SU-DHL-6 (cell line): Measurements from ENCODE around the gene COL21A1.

ENCODE experiments used
- H2AFZ ChIP-seq: fragments of 200-600 bp; sonication (generic); 2 replicates; pipeline ENCODE4 v1.6.1; 2014; ENCODE audit warnings: low read depth, mild to moderate bottlenecking, moderate library complexity, mixed read lengths, antibody characterized with exemption, low read length; ENCODE audit not compliant: severe bottlenecking
- H3F3A ChIP-seq: fragments of 200-600 bp; shearing (Covaris generic); 2 replicates; pipeline ENCODE4 v1.6.0; 2016; ENCODE audit warnings: antibody characterized with exemption, mild to moderate bottlenecking; ENCODE audit not compliant: insufficient read depth
- H3K27ac ChIP-seq: fragments of 200-600 bp; sonication (generic); 2 replicates; pipeline ENCODE4 v1.5.1; 2016; ENCODE audit warnings: low read depth, mild to moderate bottlenecking, low read length, moderate library complexity, mixed read lengths
- H3K27me3 ChIP-seq: fragments of 200-600 bp; sonication (generic), shearing (Covaris generic); 2 replicates; pipeline ENCODE4 v1.6.0; 2014; ENCODE audit warnings: mild to moderate bottlenecking, low read length
- H3K36me3 ChIP-seq: fragments of 200-600 bp; sonication (generic); 2 replicates; pipeline ENCODE4 v1.6.1; 2014; ENCODE audit warnings: mild to moderate bottlenecking, low read length, mixed read lengths
- H3K4me2 ChIP-seq: fragments of 300-600, 200-600 bp; shearing (Covaris generic), sonication (generic); 2 replicates; pipeline ENCODE4 v1.6.0; 2014; ENCODE audit warnings: low read length, low read depth, mild to moderate bottlenecking; ENCODE audit not compliant: poor library complexity, severe bottlenecking
- H3K4me3 ChIP-seq: fragments of 200-600 bp; sonication (generic); 2 replicates; pipeline ENCODE4 v1.5.1; 2014; ENCODE audit warnings: antibody characterized with exemption, low read length, mild to moderate bottlenecking, mixed read lengths; ENCODE audit not compliant: insufficient read depth, poor library complexity, severe bottlenecking
- H3K79me2 ChIP-seq: fragments of 200-600 bp; sonication (generic); 2 replicates; pipeline ENCODE4 v1.6.1; 2014; ENCODE audit warnings: mild to moderate bottlenecking, low read length, moderate library complexity; ENCODE audit not compliant: insufficient read depth
- H3K9ac ChIP-seq: fragments of 200-600 bp; sonication (generic); 2 replicates; pipeline ENCODE4 v1.7.0; 2014; ENCODE audit warnings: mild to moderate bottlenecking, low read length
- H3K9me2 ChIP-seq: fragments of 200-600 bp; sonication (generic); replicated peaks from 2 replicates; pipeline ENCODE4 v1.6.1; 2014; ENCODE audit warnings: low read length; ENCODE audit not compliant: insufficient read depth
- H3K9me3 ChIP-seq: fragments of 200-600 bp; sonication (generic); 2 replicates; pipeline ENCODE4 v1.6.1; 2014; ENCODE audit warnings: low read length, mixed read lengths; ENCODE audit not compliant: insufficient read depth
- H4K20me1 ChIP-seq: fragments of 200-600 bp; sonication (generic); 2 replicates; pipeline ENCODE4 v1.6.1; 2014; ENCODE audit warnings: low read depth, mild to moderate bottlenecking, antibody characterized with exemption, low read length, moderate library complexity, mixed read lengths
- EZH2phosphoT487 ChIP-seq: fragments of 200-600 bp; sonication (generic), shearing (Covaris generic); conservative IDR thresholded peaks from 2 replicates; pipeline ENCODE4 v1.6.1; 2018; ENCODE audit warnings: mild to moderate bottlenecking, antibody characterized with exemption, low read length, moderate library complexity, mixed read lengths
- TF ChIP-seq, protein P1 (sequence below): fragments of 200-600 bp; sonication (generic); IDR thresholded peaks from one replicate; pipeline ENCODE4 v1.5.1; 2017; ENCODE audit warnings: antibody characterized with exemption, mild to moderate bottlenecking, low read length, moderate library complexity; ENCODE audit not compliant: insufficient read depth, poor library complexity, severe bottlenecking

The COL21A1 gene

DNA sequence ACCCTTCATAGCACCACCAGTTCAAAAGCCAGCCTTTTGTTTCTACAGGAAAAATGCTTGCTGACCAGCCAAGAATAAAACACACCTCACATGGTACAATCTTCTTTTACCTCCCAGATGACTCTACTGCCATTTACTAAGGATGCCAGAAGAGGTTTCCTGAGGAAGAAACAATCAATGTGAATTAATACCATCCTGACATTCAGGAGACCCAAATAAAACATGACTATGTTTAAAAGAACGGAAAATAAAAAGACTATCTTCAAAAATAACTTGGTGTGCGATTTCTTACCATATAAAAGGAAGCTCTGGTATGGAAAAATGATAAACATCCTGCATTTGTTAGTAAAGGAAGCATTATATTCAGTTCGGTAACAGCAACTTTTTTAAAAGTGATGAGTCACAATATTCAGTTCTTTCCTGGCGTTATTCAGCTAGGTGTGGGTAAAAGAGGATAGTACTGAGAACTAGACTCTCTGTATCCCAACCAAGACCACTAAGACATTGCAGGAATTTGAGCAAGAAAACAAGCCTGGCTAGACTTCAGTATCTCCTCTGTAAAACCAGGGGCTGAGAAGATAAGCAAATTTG is 16.3 kb downstream of the COL21A1 start:
- Histone ChIP-seq H3K4me2 (no peak overlapping the region), H3K79me2 (no peaks in the 10 kb centered on the region), H4K20me1 (no peaks in the 10 kb centered on the region), H3K9ac (no peak overlapping the region), H3K27ac (no peak overlapping the region), H2AFZ (no peak overlapping the region), H3K27me3 (no peaks in the 10 kb centered on the region), H3K9me3 (no peaks in the 10 kb centered on the region), H3K4me3 (no peak overlapping the region), H3K36me3 (no peaks in the 10 kb centered on the region), H3K9me2 (no peaks in the 10 kb centered on the region), H3F3A (no peaks in the 10 kb centered on the region)
- TF ChIP-seq, protein P1, sequence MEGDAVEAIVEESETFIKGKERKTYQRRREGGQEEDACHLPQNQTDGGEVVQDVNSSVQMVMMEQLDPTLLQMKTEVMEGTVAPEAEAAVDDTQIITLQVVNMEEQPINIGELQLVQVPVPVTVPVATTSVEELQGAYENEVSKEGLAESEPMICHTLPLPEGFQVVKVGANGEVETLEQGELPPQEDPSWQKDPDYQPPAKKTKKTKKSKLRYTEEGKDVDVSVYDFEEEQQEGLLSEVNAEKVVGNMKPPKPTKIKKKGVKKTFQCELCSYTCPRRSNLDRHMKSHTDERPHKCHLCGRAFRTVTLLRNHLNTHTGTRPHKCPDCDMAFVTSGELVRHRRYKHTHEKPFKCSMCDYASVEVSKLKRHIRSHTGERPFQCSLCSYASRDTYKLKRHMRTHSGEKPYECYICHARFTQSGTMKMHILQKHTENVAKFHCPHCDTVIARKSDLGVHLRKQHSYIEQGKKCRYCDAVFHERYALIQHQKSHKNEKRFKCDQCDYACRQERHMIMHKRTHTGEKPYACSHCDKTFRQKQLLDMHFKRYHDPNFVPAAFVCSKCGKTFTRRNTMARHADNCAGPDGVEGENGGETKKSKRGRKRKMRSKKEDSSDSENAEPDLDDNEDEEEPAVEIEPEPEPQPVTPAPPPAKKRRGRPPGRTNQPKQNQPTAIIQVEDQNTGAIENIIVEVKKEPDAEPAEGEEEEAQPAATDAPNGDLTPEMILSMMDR, result no peak
- TF ChIP-seq EZH2phosphoT487, result no peak

DNA sequence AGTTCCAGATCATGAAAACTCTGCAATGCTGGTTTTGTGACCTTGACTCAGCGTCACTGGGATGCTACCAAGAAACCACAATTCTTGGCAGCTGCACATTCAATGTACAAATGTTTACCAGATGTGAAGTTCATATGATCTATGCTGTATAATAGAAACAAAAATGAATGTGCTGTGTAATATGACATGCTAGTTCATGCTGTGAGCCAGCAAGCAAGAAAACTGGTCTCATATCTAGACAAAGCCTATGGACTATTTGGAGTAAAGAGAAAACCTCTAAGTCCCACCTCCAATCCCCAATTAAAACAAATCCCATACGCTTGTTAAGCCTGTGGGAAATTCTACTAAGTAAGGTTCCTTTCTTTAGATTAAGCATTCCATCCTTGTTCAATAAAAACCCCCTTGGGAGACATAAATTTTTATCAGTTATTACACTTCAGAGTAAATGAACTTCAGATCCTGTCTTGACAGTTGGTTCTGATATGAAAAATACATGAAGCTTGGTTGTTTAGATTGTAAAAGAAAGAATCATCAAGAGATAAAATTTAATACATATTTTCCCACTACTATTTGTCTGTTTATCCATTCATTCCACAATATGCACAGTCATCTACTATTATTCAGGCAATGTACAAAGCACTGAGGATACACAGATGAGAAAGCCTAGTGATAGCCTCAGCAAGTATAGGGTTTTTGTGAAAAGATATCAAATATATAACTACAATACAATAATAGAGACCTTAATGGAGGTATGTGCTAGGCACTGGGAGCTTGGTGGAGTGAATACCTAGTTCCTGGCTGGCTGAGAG is 20.1 kb downstream of the COL21A1 start:
- Histone ChIP-seq H3K4me2 (no peak overlapping the region), H3K79me2 (no peaks in the 10 kb centered on the region), H3F3A (no peaks in the 10 kb centered on the region), H3K9me3 (no peaks in the 10 kb centered on the region), H3K36me3 (no peaks in the 10 kb centered on the region), H3K9me2 (no peaks in the 10 kb centered on the region), H3K27ac (no peak overlapping the region), H4K20me1 (no peaks in the 10 kb centered on the region), H3K27me3 (no peaks in the 10 kb centered on the region), H3K4me3 (no peak overlapping the region), H2AFZ (no peak overlapping the region), H3K9ac (no peak overlapping the region)
- TF ChIP-seq, protein P1, result no peak
- no peak for TF ChIP-seq EZH2phosphoT487

DNA sequence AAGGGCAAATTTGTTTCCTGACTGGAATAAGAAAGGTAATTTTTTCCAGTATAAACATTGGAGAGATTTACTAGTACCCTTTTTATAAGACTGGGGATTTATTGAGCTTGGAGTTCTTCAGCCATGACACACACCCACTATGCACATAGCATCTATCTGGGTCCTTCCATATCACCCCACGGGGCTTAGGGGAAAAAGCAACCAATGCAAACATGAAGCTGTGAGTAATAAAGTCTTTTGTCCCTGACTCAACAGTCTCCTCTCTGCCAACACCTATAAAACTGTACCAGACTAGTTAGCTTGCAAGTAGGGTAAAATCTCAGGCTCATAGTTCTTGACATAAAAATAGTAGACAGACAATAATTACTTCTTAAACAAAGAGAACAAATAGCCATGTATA is 23.4 kb downstream of the COL21A1 start:
- Histone ChIP-seq H3K27ac (no peak overlapping the region), H3K9me3 (no peaks in the 10 kb centered on the region)
- TF ChIP-seq, protein P1, result no peak
- no peak for TF ChIP-seq EZH2phosphoT487

More for the DNA sequence above, 23.4 kb downstream of the COL21A1 start:
- Histone ChIP-seq H3K4me2 (no peak overlapping the region), H3K27me3 (no peaks in the 10 kb centered on the region), H3F3A (no peaks in the 10 kb centered on the region), H3K79me2 (no peaks in the 10 kb centered on the region), H2AFZ (no peak overlapping the region), H3K4me3 (no peak overlapping the region), H3K36me3 (no peaks in the 10 kb centered on the region), H3K9me2 (no peaks in the 10 kb centered on the region), H3K9ac (no peak overlapping the region), H4K20me1 (no peaks in the 10 kb centered on the region)
